Measurements from ENCODE around the gene NCLN. TPM values are rescaled to one million over a fixed set of nuclear protein-coding genes. Genes with fewer than 3 reads are reported as not detected.

NCLN gene
- total and polyA plus RNA-seq, 2 donors (not counting 1 experiment from before 2014, with no cell fraction given): 33.0 to 35.8 TPM

DNA sequence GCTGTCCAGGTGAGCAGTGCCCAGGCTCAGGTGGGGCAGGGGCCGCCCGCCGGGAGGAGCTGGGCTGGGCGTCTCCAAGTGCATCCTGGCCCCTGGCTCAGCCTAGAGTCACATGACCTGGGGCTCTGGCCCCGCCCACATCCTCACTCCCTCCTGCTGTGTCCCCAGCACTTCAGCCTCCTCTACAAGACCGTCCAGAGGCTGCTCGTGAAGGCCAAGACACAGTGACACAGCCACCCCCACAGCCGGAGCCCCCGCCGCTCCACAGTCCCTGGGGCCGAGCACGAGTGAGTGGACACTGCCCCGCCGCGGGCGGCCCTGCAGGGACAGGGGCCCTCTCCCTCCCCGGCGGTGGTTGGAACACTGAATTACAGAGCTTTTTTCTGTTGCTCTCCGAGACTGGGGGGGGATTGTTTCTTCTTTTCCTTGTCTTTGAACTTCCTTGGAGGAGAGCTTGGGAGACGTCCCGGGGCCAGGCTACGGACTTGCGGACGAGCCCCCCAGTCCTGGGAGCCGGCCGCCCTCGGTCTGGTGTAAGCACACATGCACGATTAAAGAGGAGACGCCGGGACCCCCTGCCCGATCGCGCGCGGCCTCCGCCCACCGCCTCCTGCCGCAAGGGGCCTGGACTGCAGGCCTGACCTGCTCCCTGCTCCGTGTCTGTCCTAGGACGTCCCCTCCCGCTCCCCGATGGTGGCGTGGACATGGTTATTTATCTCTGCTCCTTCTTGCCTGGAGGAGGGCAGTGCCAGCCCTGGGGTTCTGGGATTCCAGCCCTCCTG lies 21.9 kb downstream of the NCLN start:
- H3K9me3 ChIP-seq (ENCODE audit: control insufficient read depth, insufficient read depth, low read depth, low read length): no peaks in the 10 kb centered on the region
- peaks cover 12% of the 10 kb centered on the region for H3K36me3 ChIP-seq (ENCODE audit: control insufficient read depth, insufficient read depth, low read length)
- no peak for TF ChIP-seq EZH2 (IDR thresholded peaks at IDR 0.05; ENCODE audit: low read length, missing control alignments)
- TF ChIP-seq, protein P1, sequence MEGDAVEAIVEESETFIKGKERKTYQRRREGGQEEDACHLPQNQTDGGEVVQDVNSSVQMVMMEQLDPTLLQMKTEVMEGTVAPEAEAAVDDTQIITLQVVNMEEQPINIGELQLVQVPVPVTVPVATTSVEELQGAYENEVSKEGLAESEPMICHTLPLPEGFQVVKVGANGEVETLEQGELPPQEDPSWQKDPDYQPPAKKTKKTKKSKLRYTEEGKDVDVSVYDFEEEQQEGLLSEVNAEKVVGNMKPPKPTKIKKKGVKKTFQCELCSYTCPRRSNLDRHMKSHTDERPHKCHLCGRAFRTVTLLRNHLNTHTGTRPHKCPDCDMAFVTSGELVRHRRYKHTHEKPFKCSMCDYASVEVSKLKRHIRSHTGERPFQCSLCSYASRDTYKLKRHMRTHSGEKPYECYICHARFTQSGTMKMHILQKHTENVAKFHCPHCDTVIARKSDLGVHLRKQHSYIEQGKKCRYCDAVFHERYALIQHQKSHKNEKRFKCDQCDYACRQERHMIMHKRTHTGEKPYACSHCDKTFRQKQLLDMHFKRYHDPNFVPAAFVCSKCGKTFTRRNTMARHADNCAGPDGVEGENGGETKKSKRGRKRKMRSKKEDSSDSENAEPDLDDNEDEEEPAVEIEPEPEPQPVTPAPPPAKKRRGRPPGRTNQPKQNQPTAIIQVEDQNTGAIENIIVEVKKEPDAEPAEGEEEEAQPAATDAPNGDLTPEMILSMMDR (conservative IDR thresholded peaks at IDR 0.05 in 1 of 2, IDR thresholded peaks at IDR 0.05 in 1 of 2; ENCODE audit: low read depth in 1 of 2, low read length in 2 of 2): no peak

DNA sequence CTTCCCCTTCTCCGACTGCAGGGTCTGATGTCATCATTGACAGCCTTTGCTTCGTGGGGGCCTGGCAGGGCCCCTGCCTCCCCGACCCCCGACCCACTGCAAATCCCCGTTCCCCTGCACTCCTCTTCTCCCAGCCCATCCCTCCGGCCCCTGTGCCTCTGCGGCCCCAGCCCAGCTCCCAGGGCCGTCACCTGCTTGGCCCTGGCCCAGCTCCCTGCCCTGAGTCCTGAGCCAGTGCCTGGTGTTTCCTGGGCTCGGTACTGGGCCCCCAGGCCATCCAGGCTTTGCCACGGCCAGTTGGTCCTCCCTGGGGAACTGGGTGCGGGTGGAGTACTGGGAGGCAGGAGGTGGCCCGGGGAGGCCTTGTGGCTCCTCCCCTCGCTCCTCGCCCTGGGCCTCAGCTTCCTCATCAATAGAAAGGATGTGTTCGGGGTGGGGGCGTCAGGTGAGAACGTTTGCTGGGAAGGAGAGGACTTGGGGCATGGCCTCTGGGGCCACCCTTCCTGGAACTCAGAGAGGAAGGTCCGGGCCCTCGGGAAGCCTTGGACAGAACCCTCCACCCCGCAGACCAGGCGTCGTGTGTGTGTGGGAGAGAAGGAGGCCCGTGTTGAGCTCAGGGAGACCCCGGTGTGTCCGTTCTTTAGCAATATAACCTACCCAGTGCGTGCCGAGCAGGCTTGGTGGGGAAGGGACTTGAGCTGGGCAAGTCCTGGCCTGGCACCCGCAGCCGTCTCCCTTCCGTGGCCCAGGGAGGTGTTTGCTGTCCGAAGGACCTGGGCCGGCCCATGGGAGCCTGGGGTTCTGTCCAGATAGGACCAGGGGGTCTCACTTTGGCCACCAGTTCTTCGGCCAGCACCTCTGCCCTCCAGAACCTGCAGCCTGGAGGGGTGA lies 22.8 kb downstream of the NCLN start:
- DNase-seq (ENCODE audit: low read depth in 2 of 2): no peak
- Histone ChIP-seq H3K27me3 (ENCODE audit: control insufficient read depth, insufficient read depth, low read length) (no peaks in the 10 kb centered on the region), H3K27ac (ENCODE audit: insufficient read depth, low read length) (no peak overlapping the region), H3K79me2 (ENCODE audit: control insufficient read depth, insufficient read depth, low read length) (no peaks in the 10 kb centered on the region), H3K4me3 (replicated peaks in 1 of 4; ENCODE audit: control extremely low read depth in 1 of 4, insufficient read depth in 1 of 4, low read depth in 3 of 4, low read length in 4 of 4) (no peak overlapping the region), H4K20me1 (ENCODE audit: control insufficient read depth, extremely low read depth, insufficient read depth, low read length) (no peaks in the 10 kb centered on the region), H3K4me2 (ENCODE audit: extremely low read depth, insufficient read depth, low read length) (no peak overlapping the region), H2AFZ (ENCODE audit: low read length) (no peak overlapping the region), H3K9me3 (ENCODE audit: control insufficient read depth, insufficient read depth, low read depth, low read length) (no peaks in the 10 kb centered on the region), H3K36me3 (ENCODE audit: control insufficient read depth, insufficient read depth, low read length) (peaks cover 11% of the 10 kb centered on the region), H3K4me1 (ENCODE audit: control insufficient read depth, extremely low read depth, insufficient read depth, low read length) (no peaks in the 10 kb centered on the region), H3K9ac (ENCODE audit: insufficient read depth, low read length) (no peak overlapping the region)
- no peak for TF ChIP-seq EZH2 (IDR thresholded peaks at IDR 0.05; ENCODE audit: low read length, missing control alignments)
- TF ChIP-seq, protein P1 (conservative IDR thresholded peaks at IDR 0.05 in 1 of 2, IDR thresholded peaks at IDR 0.05 in 1 of 2; ENCODE audit: low read depth in 1 of 2, low read length in 2 of 2): no peak

More for the DNA sequence above, 21.9 kb downstream of the NCLN start:
- no peak overlapping the region for H2AFZ ChIP-seq (ENCODE audit: low read length)
- H3K27me3 ChIP-seq (ENCODE audit: control insufficient read depth, insufficient read depth, low read length): no peaks in the 10 kb centered on the region
- no peaks in the 10 kb centered on the region for H3K79me2 ChIP-seq (ENCODE audit: control insufficient read depth, insufficient read depth, low read length)
- no peak overlapping the region for H3K4me3 ChIP-seq (replicated peaks in 1 of 4; ENCODE audit: control extremely low read depth in 1 of 4, insufficient read depth in 1 of 4, low read depth in 3 of 4, low read length in 4 of 4)
- H4K20me1 ChIP-seq (ENCODE audit: control insufficient read depth, extremely low read depth, insufficient read depth, low read length): no peaks in the 10 kb centered on the region
- no peaks in the 10 kb centered on the region for H3K4me1 ChIP-seq (ENCODE audit: control insufficient read depth, extremely low read depth, insufficient read depth, low read length)
- no peak overlapping the region for H3K27ac ChIP-seq (ENCODE audit: insufficient read depth, low read length)
- H3K9ac ChIP-seq (ENCODE audit: insufficient read depth, low read length): no peak overlapping the region
- H3K4me2 ChIP-seq (ENCODE audit: extremely low read depth, insufficient read depth, low read length): no peak overlapping the region
- no peak for DNase-seq (ENCODE audit: low read depth in 2 of 2)

DNA sequence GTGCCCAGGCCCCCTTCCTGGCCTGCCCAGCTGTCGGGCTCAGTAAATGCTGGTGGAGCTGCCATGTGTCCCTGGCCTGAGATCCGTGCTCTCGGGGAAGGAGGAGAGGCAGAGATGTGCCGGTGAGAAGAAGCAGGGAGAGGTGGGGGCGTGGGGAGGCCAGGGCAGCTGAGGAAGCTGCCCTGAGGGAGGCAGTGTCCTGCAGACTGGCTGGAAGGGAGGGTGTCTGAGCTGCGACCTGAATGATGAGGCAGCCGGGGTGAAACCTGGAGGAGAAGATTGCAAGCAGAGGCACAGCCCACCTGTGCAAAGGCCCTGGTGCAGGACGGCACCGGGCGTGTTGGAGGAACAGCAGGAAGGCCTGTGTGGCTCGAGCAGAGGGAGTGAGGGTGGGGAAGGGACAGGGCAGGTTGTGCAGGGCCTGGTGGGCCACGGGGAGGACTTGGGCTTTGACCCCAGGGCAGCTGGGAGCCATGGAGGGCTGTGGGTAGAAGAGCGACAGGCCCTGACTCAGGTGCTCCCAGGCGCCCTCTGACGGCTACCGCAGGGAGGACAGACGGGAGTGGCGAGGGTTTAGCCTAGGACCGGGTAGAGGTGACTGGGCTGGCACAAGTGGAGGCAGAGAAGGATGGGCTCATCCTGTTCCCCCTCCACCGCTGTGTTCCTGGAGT lies 24.8 kb downstream of the NCLN start:
- Histone ChIP-seq H3K27ac (ENCODE audit: insufficient read depth, low read length) (no peak overlapping the region), H3K4me1 (ENCODE audit: control insufficient read depth, extremely low read depth, insufficient read depth, low read length) (no peaks in the 10 kb centered on the region), H4K20me1 (ENCODE audit: control insufficient read depth, extremely low read depth, insufficient read depth, low read length) (no peaks in the 10 kb centered on the region), H3K4me3 (replicated peaks in 1 of 4; ENCODE audit: control extremely low read depth in 1 of 4, insufficient read depth in 1 of 4, low read depth in 3 of 4, low read length in 4 of 4) (no peak overlapping the region), H3K9ac (ENCODE audit: insufficient read depth, low read length) (no peak overlapping the region), H3K27me3 (ENCODE audit: control insufficient read depth, insufficient read depth, low read length) (no peaks in the 10 kb centered on the region), H2AFZ (ENCODE audit: low read length) (no peak overlapping the region), H3K36me3 (ENCODE audit: control insufficient read depth, insufficient read depth, low read length) (peaks cover 8% of the 10 kb centered on the region), H3K9me3 (ENCODE audit: control insufficient read depth, insufficient read depth, low read depth, low read length) (no peaks in the 10 kb centered on the region), H3K79me2 (ENCODE audit: control insufficient read depth, insufficient read depth, low read length) (no peaks in the 10 kb centered on the region), H3K4me2 (ENCODE audit: extremely low read depth, insufficient read depth, low read length) (no peak overlapping the region)
- no peak for TF ChIP-seq EZH2 (IDR thresholded peaks at IDR 0.05; ENCODE audit: low read length, missing control alignments)
- TF ChIP-seq, protein P1 (conservative IDR thresholded peaks at IDR 0.05 in 1 of 2, IDR thresholded peaks at IDR 0.05 in 1 of 2; ENCODE audit: low read depth in 1 of 2, low read length in 2 of 2): peak; percentile 34 to 70
- peak in 1 of 2 donors; percentile 9 for DNase-seq (ENCODE audit: low read depth in 2 of 2)
